ENCODE data around the gene AP2A1. TPM values are rescaled to one million over a fixed set of nuclear protein-coding genes. Genes with fewer than 3 reads are reported as not detected.
A peak's percentile ranks its signal among the peaks of the same experiment; 100 is the strongest.

Gene AP2A1
- total and polyA plus RNA-seq, 2 donors (not counting 1 experiment from before 2014, with no cell fraction given): 48.4 to 56.9 TPM

DNA sequence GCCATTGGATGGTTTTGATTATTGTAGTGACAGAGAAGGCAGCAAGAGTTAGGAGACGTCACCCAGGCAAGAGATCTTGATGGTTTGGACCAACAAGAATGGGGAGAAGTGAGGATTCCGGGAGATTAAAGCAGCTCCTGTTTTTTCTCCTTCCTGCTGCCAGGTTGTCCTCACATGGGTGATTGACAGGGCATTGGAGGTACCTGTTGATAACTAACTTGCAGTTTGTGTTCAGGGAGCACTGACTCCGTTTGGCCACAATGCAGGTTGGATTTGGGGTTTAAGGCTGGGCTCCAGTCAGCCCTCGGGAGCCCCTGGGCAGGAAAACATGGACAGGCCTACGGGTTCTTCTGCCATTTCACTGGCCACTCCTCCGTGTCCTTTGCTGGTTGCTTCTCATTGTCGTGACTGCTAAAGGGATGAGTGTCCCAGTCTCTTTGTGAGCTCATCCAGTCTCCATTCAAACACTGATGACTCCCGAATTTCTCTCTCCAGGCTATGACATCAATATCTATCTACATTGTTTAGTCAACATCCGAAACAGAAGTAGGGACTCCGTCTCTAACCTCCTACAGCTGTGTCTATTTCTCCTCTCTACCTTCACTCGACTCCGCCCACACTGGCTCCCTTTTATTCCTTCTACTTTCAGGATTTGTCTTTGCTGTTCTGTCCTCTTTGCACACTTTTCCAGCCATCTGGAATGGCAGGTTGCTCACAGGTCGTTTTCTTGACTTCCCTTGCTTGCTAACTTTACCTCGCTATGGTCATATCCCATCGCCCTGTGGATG lies 82.8 kb downstream of the AP2A1 start:
- CTCF ChIA-PET: interaction anchor here (0.5 to 1.4 kb wide), 8 partner anchors 8 to 171 kb away, joined by 3 to 6 read pairs (median 4); partner anchors contain the start of genes AKT1S1, FUZ and TBC1D17

More for the DNA sequence above, 82.8 kb downstream of the AP2A1 start:
- H3K9ac ChIP-seq (ENCODE audit: low read length): peak overlapping the region; percentile 96
- H4K20me1 ChIP-seq (ENCODE audit: control insufficient read depth, insufficient read depth, low read length, poor library complexity, severe bottlenecking): peaks cover 30% of the 10 kb centered on the region
- WGBS (ENCODE audit: insufficient coverage): 93% methylated on average over 14 of the region's 15 CpGs
- peak overlapping the region; percentile 83 for H3K4me2 ChIP-seq (replicated peaks; ENCODE audit: low read depth, low read length, poor library complexity, severe bottlenecking)
- H3K9me3 Mint-ChIP-seq (ENCODE audit: insufficient read depth): no peaks in the 10 kb centered on the region
- H3K36me3 ChIP-seq (replicated peaks in 1 of 2; ENCODE audit: control extremely low read depth in 1 of 2, control insufficient read depth in 1 of 2, extremely low read depth in 1 of 2, insufficient read depth in 2 of 2, low read length in 1 of 2): peaks cover 0 to 4% of the 10 kb centered on the region in 2 experiments
- no peaks in the 10 kb centered on the region for H3K27me3 Mint-ChIP-seq
- no peaks in the 10 kb centered on the region for H3K27me3 ChIP-seq (replicated peaks in 1 of 4; ENCODE audit: control extremely low read depth in 1 of 4, control insufficient read depth in 3 of 4, insufficient read depth in 4 of 4, low read length in 3 of 4)
- peaks cover 56% of the 10 kb centered on the region for H3K4me1 Mint-ChIP-seq
- intact Hi-C loops (cut with micrococcal nuclease): loop anchor here (1.0 kb wide), 4 partner anchors 18 to 83 kb away; partner anchors contain the start of genes FUZ, MED25 and PNKP
- TF ChIP-seq CTCF (IDR thresholded peaks at IDR 0.05) (no peak), EZH2 (IDR thresholded peaks at IDR 0.05; ENCODE audit: borderline replicate concordance, insufficient read depth, low read depth, low read length, poor library complexity, severe bottlenecking) (no peak)
- DNase-seq (peak; percentile 28), ATAC-seq (ENCODE audit: low read depth) (no peak)
- H3K79me2 ChIP-seq (ENCODE audit: control insufficient read depth, insufficient read depth, low read length): peaks cover 35% of the 10 kb centered on the region
- peak overlapping the region; percentile 93 for H3K4me3 Mint-ChIP-seq
- H2AFZ ChIP-seq (ENCODE audit: insufficient read depth, low read depth, low read length, poor library complexity, severe bottlenecking): no peak overlapping the region
- H3K4me3 ChIP-seq (ENCODE audit: control extremely low read depth in 1 of 5, extremely low read depth in 1 of 5, insufficient read depth in 1 of 5, low read depth in 2 of 5, low read length in 4 of 5): peak overlapping the region in 1 of 5 experiments; percentile 95
- no peak overlapping the region for H3K27ac ChIP-seq (ENCODE audit: low read length in 2 of 2)
- peaks cover 41 to 60% of the 10 kb centered on the region in 2 donors for H3K4me1 ChIP-seq (ENCODE audit: control insufficient read depth in 2 of 2, insufficient read depth in 2 of 2, low read length in 2 of 2)
- H3K9me3 ChIP-seq (ENCODE audit: control extremely low read depth in 1 of 3, control insufficient read depth in 2 of 3, insufficient read depth in 1 of 3, low read length in 2 of 3): peaks cover 0 to 6% (median 0%) of the 10 kb centered on the region in 3 donors
- POLR2A ChIA-PET: interaction anchor here (0.9 to 4.8 kb wide), 6 partner anchors 19 to 208 kb away, joined by 3 to 40 read pairs (median 12); partner anchors contain the start of genes AKT1S1, AP2A1, FUZ and MED25
- peak overlapping the region; percentile 98 for H3K27ac Mint-ChIP-seq
